Naive thymus-derived CD8-positive, alpha-beta T cell (primary cell): Measurements from ENCODE around the gene SORCS2. TPM values are rescaled to one million over a fixed set of nuclear protein-coding genes. Genes with fewer than 3 reads are reported as not detected.

Experiments used
- ATAC-seq, 2 donors: fragments of 150-1000 bp; cut with Tn5 transposase in 1 of 2; sonication (Bioruptor Pico), chemical (Tn5 transposase) in 1 of 2; 1 replicate in 1 of 2; 2 replicates in 1 of 2; pipeline ENCODE4 v1.10.0; 2021; ENCODE audit warnings: mild to moderate bottlenecking in 2 of 2, moderate library complexity in 2 of 2
- POLR2A ChIA-PET: fragments of 350-600 bp; sonication (Branson Sonifier 250); formaldehyde crosslinking; loops from one replicate; lab custom pipeline; 2021; ENCODE audit warnings: antibody characterized with exemption; lab: Charles Lee
- DNase-seq, 10 donors: peaks; one replicate each; pipeline versions ENCODE4 v3.0.0 to v3.0.0-alpha.2; 2020 to 2022
- H3K27ac Mint-ChIP-seq, 10 donors: one replicate each; pipeline ENCODE4 v1.8.0; 2020 to 2022; ENCODE audit warnings: mild to moderate bottlenecking in 10 of 10, mixed read lengths in 10 of 10, moderate library complexity in 4 of 10, inconsistent platforms in 1 of 10
- H3K27me3 Mint-ChIP-seq, 5 donors: one replicate each; pipeline ENCODE4 v1.8.0; 2021 to 2022; ENCODE audit warnings: mixed read lengths in 5 of 5
- H3K36me3 Mint-ChIP-seq, 3 donors: one replicate each; pipeline ENCODE4 v1.8.0; 2020 to 2022; ENCODE audit warnings: mixed read lengths in 3 of 3, mild to moderate bottlenecking in 2 of 3, inconsistent platforms in 1 of 3
- H3K4me1 Mint-ChIP-seq, 4 donors: one replicate each; pipeline ENCODE4 v1.8.0; 2021 to 2022; ENCODE audit warnings: mixed read lengths in 4 of 4
- H3K4me3 Mint-ChIP-seq, 10 donors: one replicate each; pipeline ENCODE4 v1.8.0; 2020 to 2022; ENCODE audit warnings: mild to moderate bottlenecking in 10 of 10, mixed read lengths in 10 of 10, moderate library complexity in 6 of 10, inconsistent platforms in 1 of 10
- H3K9me3 Mint-ChIP-seq, 9 donors: one replicate each; pipeline ENCODE4 v1.8.0; 2020 to 2022; ENCODE audit warnings: mixed read lengths in 9 of 9, mild to moderate bottlenecking in 3 of 9, inconsistent platforms in 1 of 9, moderate library complexity in 1 of 9
- polyA plus RNA-seq, 3 donors: library from polyadenylated mRNA; unstranded; fragments of 300-500 nt; fragmentation: Illumina TruSeq; gene quantifications; one replicate each; pipeline ENCODE4 v1.2.3, GENCODE V29; 2021
- total RNA-seq, 8 experiments: library from RNA in 2 of 8; stranded (reverse) in 2 of 8; gene quantifications; one replicate each; pipeline ENCODE4 v1.2.3 and lab custom pipeline; 2021 to 2026

The SORCS2 gene
- total and polyA plus RNA-seq, 5 experiments from 2014 or later = not detected

GRCh38 chr4:7648544-7649395, 456.4 kb downstream of the SORCS2 start:
- peaks cover 1 to 32% (median 13%) of the 10 kb centered on the region in 5 donors for H3K27me3 Mint-ChIP-seq
- ATAC-seq (no peak), DNase-seq (no peak)
- no peaks in the 10 kb centered on the region for H3K36me3 Mint-ChIP-seq
- peak overlapping the region in 4 of 10 donors; percentile 11 to 71 (median 46) for H3K4me3 Mint-ChIP-seq
- H3K9me3 Mint-ChIP-seq = peaks cover 0 to 13% (median 0%) of the 10 kb centered on the region in 9 donors
- POLR2A ChIA-PET = no interaction called here
- H3K27ac Mint-ChIP-seq = peak overlapping the region in 6 of 10 donors; percentile 71 to 96 (median 87)
- H3K4me1 Mint-ChIP-seq = peaks cover 13 to 71% (median 25%) of the 10 kb centered on the region in 4 donors

GRCh38 chr4:7649411-7649740, 457.0 kb downstream of the SORCS2 start:
- peaks cover 1 to 38% (median 13%) of the 10 kb centered on the region in 5 donors for H3K27me3 Mint-ChIP-seq
- POLR2A ChIA-PET = no interaction called here
- peak overlapping the region in 8 of 10 donors; percentile 11 to 77 (median 62) for H3K4me3 Mint-ChIP-seq
- ATAC-seq = no peak
- peak in 1 of 10 donors; percentile 21 for DNase-seq
- H3K4me1 Mint-ChIP-seq = peaks cover 13 to 74% (median 25%) of the 10 kb centered on the region in 4 donors
- peak overlapping the region in 8 of 10 donors; percentile 39 to 96 (median 82) for H3K27ac Mint-ChIP-seq
- peaks cover 0 to 13% (median 0%) of the 10 kb centered on the region in 9 donors for H3K9me3 Mint-ChIP-seq
- H3K36me3 Mint-ChIP-seq = no peaks in the 10 kb centered on the region

GRCh38 chr4:7649741-7650531, 457.6 kb downstream of the SORCS2 start:
- peaks cover 0 to 44% (median 9%) of the 10 kb centered on the region in 5 donors for H3K27me3 Mint-ChIP-seq
- H3K4me1 Mint-ChIP-seq = peaks cover 13 to 72% (median 25%) of the 10 kb centered on the region in 4 donors
- ATAC-seq (peak; percentile 56 to 93), DNase-seq (peak in 6 of 10 donors; percentile 27 to 55 (median 45))
- peak overlapping the region; percentile 13 to 77 (median 59) for H3K4me3 Mint-ChIP-seq
- H3K9me3 Mint-ChIP-seq = peaks cover 0 to 13% (median 0%) of the 10 kb centered on the region in 9 donors
- POLR2A ChIA-PET = no interaction called here
- no peaks in the 10 kb centered on the region for H3K36me3 Mint-ChIP-seq
- H3K27ac Mint-ChIP-seq = peak overlapping the region; percentile 8 to 96 (median 78)

GRCh38 chr4:7650606-7651385, 458.5 kb downstream of the SORCS2 start:
- H3K4me1 Mint-ChIP-seq = peaks cover 13 to 74% (median 25%) of the 10 kb centered on the region in 4 donors
- peak overlapping the region in 5 of 10 donors; percentile 9 to 33 (median 29) for H3K4me3 Mint-ChIP-seq
- peaks cover 0 to 13% (median 0%) of the 10 kb centered on the region in 9 donors for H3K9me3 Mint-ChIP-seq
- POLR2A ChIA-PET = no interaction called here
- peaks cover 0 to 49% (median 13%) of the 10 kb centered on the region in 5 donors for H3K27me3 Mint-ChIP-seq
- DNase-seq = peak in 1 of 10 donors; percentile 23
- peak overlapping the region in 2 of 10 donors; percentile 84 to 96 for H3K27ac Mint-ChIP-seq
- no peaks in the 10 kb centered on the region for H3K36me3 Mint-ChIP-seq
- no peak for ATAC-seq

GRCh38 chr4:7651461-7651921, 459.2 kb downstream of the SORCS2 start:
- peak overlapping the region in 1 of 10 donors; percentile 76 for H3K27ac Mint-ChIP-seq
- H3K4me3 Mint-ChIP-seq = peak overlapping the region in 1 of 10 donors; percentile 29
- H3K27me3 Mint-ChIP-seq = peaks cover 0 to 42% (median 10%) of the 10 kb centered on the region in 5 donors
- POLR2A ChIA-PET = no interaction called here
- ATAC-seq = no peak
- H3K4me1 Mint-ChIP-seq = peaks cover 13 to 71% (median 25%) of the 10 kb centered on the region in 4 donors
- H3K36me3 Mint-ChIP-seq = no peaks in the 10 kb centered on the region
- peaks cover 0 to 7% (median 0%) of the 10 kb centered on the region in 9 donors for H3K9me3 Mint-ChIP-seq
- DNase-seq = no peak

GRCh38 chr4:7652006-7652405, 459.7 kb downstream of the SORCS2 start:
- H3K4me1 Mint-ChIP-seq = peaks cover 10 to 65% (median 25%) of the 10 kb centered on the region in 4 donors
- no peak overlapping the region for H3K4me3 Mint-ChIP-seq
- H3K9me3 Mint-ChIP-seq = peaks cover 0 to 2% (median 0%) of the 10 kb centered on the region in 9 donors
- DNase-seq (no peak), ATAC-seq (no peak)
- H3K27ac Mint-ChIP-seq = peak overlapping the region in 1 of 10 donors; percentile 74
- peaks cover 0 to 37% (median 6%) of the 10 kb centered on the region in 5 donors for H3K27me3 Mint-ChIP-seq
- no peaks in the 10 kb centered on the region for H3K36me3 Mint-ChIP-seq
- POLR2A ChIA-PET = no interaction called here

GRCh38 chr4:7652451-7652881, 460.1 kb downstream of the SORCS2 start:
- Mint-ChIP-seq H3K27me3 (peaks cover 0 to 32% (median 6%) of the 10 kb centered on the region in 5 donors), H3K4me1 (peaks cover 10 to 61% (median 24%) of the 10 kb centered on the region in 4 donors), H3K27ac (peak overlapping the region in 3 of 10 donors; percentile 9 to 85 (median 67)), H3K9me3 (peaks cover 0 to 2% (median 0%) of the 10 kb centered on the region in 9 donors), H3K36me3 (no peaks in the 10 kb centered on the region), H3K4me3 (peak overlapping the region in 2 of 10 donors; percentile 24 to 53)
- POLR2A ChIA-PET = no interaction called here
- DNase-seq (peak in 1 of 10 donors; percentile 11), ATAC-seq (no peak)

GRCh38 chr4:7652906-7653305, 460.6 kb downstream of the SORCS2 start:
- peak overlapping the region in 1 of 10 donors; percentile 53 for H3K4me3 Mint-ChIP-seq
- POLR2A ChIA-PET = no interaction called here
- H3K36me3 Mint-ChIP-seq = no peaks in the 10 kb centered on the region
- peaks cover 0 to 2% (median 0%) of the 10 kb centered on the region in 9 donors for H3K9me3 Mint-ChIP-seq
- H3K27me3 Mint-ChIP-seq = peaks cover 0 to 31% (median 6%) of the 10 kb centered on the region in 5 donors
- DNase-seq (no peak), ATAC-seq (no peak)
- peak overlapping the region in 3 of 10 donors; percentile 9 to 85 (median 67) for H3K27ac Mint-ChIP-seq
- H3K4me1 Mint-ChIP-seq = peaks cover 10 to 56% (median 24%) of the 10 kb centered on the region in 4 donors

GRCh38 chr4:7653510-7654369, 461.4 kb downstream of the SORCS2 start:
- no peak for ATAC-seq
- H3K4me3 Mint-ChIP-seq = peak overlapping the region in 1 of 10 donors; percentile 36

GRCh38 chr4:7654550-7655445, 462.5 kb downstream of the SORCS2 start:
- DNase-seq (no peak), ATAC-seq (no peak)
- Mint-ChIP-seq H3K4me1 (peaks cover 3 to 37% (median 14%) of the 10 kb centered on the region in 4 donors), H3K36me3 (no peaks in the 10 kb centered on the region), H3K27ac (peak overlapping the region in 2 of 10 donors; percentile 10 to 35), H3K4me3 (no peak overlapping the region), H3K27me3 (peaks cover 0 to 31% (median 6%) of the 10 kb centered on the region in 5 donors), H3K9me3 (no peaks in the 10 kb centered on the region)
- POLR2A ChIA-PET = no interaction called here

More at GRCh38 chr4:7653510-7654369, 461.4 kb downstream of the SORCS2 start:
- POLR2A ChIA-PET = no interaction called here
- peaks cover 0 to 31% (median 6%) of the 10 kb centered on the region in 5 donors for H3K27me3 Mint-ChIP-seq
- no peaks in the 10 kb centered on the region for H3K9me3 Mint-ChIP-seq
- no peaks in the 10 kb centered on the region for H3K36me3 Mint-ChIP-seq
- no peak overlapping the region for H3K27ac Mint-ChIP-seq
- H3K4me1 Mint-ChIP-seq = peaks cover 10 to 48% (median 23%) of the 10 kb centered on the region in 4 donors
- no peak for DNase-seq
